Stimulated activated CD4-positive, alpha-beta T cell treated with anti-CD3 and anti-CD28 coated beads, Interleukin-1b, Interleukin-23, amount 100 ng/mL, for 4 hours (primary cell): ENCODE measurements around the gene MAP7D2.

Experiments
- DNase-seq, 2 donors: peaks; one replicate each; pipeline ENCODE4 v3.0.0-alpha.2; 2020; ENCODE audit warnings: low read depth in 2 of 2

Gene MAP7D2

DNA sequence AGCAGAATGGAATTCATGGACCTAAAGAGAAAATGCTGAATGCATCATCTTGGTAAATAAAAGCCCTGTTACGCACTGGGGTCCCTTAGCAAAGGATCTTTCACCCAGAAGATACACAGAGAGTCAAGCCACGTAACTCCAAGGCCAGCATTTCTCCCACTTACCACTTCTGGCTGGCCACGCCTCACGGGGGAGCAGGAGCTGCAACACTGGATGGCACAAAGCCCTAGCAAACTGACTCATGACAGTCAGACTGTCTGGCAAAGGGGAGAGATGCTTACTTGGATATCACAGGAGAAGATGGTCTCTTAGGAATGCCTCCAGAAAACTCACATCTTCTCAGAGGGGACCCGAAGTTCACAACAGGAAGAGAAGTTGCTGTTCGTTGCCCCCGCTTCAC lies 74.5 kb downstream of the MAP7D2 start:
- DNase-seq: no peak

DNA sequence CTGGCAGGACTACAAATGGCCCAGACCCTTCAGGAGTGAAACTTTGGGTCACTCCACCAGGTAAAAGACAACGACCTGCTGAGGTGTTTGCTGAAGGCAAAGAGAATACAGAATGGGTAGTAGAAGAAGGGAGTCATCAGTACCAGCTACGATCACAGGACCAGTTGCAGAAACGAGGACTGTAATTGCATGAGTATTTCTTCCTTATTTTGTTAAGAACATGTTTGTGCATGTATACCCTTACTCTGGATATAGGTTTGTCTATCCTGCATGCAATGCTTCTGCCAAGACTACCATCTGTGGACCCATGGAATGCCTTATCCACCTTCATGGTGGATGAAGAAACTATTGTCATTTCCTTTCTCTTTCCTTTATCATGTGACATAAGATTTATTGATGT lies 77.7 kb downstream of the MAP7D2 start:
- DNase-seq: no peak

DNA sequence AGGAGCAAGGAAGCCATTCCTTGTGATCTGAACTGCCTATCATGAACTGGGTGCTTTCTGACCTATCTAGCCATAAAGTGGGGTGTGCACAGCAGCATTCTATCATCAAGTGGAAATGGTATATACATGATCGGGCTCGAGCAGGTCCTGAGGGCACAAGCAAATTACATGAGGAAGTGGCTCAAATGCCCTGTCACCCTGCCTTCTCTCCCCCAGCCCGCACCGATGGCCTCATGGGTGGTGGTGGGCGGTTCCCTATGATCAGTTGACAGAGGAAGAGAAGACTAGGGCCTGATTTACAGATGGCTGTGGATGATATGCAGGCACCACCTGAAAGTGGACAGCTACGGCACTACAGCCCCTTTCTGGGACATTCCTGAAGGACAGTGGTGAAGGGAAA lies 79.5 kb downstream of the MAP7D2 start:
- no peak for DNase-seq

DNA sequence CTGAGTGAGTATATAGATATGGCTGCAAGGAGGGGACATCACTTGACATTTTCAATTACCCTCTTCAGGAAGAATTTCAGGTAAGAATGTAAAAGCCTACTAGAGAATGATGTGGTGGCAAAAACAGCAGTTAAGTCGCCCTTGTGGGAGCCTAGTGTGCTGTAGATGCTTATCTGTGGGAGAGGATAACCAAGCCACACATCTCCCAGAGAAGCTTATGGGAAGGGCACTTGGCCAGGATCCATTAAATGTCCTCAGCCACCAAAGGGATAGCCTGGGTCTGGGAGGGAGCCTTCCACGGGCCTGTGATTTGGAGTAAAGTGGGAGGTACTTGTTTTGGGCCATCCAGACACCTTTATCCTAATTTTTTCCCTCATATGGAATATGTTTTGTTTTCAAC lies 84.5 kb downstream of the MAP7D2 start:
- no peak for DNase-seq

DNA sequence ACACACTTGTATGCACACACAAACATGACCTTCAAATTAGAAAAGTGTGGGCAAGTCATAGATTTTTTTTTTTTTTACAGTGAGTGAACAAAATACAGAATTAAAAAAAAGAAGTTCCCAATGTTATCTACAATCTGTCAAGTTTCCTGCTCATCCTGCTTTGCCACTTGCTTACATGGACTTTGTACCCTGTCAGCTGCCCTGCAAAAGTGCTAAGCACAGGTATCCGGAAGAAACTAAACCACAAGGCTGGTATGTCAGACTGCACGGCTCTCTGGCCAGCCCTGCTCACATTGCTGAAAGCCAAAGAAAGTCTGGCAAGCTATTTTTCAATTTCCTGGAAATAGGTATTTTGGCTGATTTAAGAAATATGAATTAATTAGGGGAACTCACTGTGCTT lies 87.0 kb downstream of the MAP7D2 start:
- no peak for DNase-seq

DNA sequence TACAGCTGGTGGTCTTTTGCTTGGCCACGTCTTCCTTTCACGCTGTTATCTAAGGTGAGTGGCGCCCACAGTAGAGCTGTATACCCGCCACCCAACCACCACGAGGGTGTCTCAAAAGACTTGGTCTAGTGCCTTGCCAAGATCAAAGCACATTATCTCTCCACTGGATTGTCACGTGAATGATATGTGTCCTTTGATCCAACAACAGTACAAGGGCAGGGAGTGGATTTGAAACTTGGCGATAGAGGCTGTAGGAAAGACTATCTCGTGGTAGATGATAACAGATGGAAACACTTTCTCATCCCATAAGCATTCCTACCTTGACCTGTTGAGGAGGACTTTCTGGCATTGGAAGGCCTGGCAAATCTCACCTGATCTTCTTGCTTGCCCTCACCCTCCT lies 88.1 kb downstream of the MAP7D2 start:
- DNase-seq: no peak

- no peak for DNase-seq
Measured at GRCh38 chrX:20026278-20026677, 90.4 kb downstream of the MAP7D2 start.

DNA sequence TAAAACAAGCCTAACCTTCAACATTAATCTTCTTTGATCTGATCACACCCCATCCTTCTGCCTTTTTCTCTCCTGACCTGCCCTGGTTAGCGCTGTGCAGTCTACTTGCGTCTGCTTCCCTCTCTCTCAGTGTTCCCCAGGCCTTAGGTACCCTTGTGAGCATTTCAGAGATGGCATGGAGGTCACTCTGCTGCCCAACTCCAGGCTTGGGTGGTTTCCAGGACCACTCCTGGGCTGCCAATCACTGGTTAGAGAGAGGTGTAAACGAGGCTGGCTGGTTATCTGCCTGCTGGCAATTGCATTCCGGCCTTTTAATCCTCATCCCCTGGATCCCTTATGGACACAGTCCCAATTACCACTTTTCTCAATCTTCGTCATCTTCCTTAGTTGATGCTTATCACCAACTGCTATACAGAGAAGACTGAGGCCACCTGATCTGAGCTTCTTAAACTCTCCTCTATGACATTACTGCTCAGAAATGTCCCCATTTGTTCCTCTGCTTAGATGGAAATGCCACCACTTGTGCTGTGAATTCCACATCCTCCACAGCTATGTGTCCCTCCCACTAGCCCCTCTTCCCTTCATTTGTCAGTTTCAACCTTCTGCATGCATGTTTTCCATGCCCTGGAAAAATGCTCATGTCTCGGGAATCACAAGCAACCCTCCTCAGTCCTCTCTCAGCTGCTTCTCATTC lies 96.9 kb downstream of the MAP7D2 start:
- DNase-seq: no peak

- DNase-seq: no peak
Measured at GRCh38 chrX:20016616-20016945, 100.1 kb downstream of the MAP7D2 start.

DNA sequence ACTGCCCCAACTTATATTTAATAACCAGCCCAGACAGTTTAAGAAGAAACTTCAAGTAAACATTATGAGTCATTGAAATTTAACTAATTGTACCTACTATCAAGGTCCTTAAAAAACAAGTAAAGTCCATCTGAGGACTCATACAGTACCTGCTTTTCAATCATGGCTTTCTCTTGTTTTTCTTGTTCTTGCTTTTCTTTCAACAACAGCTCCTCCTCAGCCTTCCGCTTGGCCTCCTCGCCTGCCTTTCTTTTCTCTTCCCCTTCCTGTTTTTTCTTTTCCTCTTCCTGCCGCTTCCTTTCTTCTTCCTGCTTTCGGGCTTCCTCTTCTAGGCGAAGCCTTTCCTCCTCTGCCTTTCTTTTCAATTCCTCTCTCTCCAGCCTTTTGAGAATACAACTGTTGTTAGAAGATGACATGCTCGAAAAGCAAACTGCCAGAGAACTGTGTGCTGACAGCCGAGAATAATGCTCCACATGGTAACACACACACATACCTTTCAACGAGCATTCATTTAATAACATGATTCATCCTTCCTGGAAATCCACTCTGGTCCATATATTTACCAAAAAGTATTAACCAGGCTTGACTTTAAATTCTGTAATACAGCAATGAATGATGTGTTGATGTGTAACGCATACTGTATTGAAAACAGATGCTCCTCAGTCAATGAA lies 100.6 kb downstream of the MAP7D2 start:
- DNase-seq: no peak

- DNase-seq: no peak
Measured at GRCh38 chrX:20015422-20015821, 101.3 kb downstream of the MAP7D2 start.

- no peak for DNase-seq
Measured at GRCh38 chrX:20011608-20012007, 105.1 kb downstream of the MAP7D2 start.

GRCh38 chrX:20007962-20008622 lies 108.6 kb downstream of the MAP7D2 start:
- no peak for DNase-seq

GRCh38 chrX:20005883-20006282 lies 110.8 kb downstream of the MAP7D2 start:
- no peak for DNase-seq

- DNase-seq: no peak
Measured at GRCh38 chrX:20001588-20001987, 115.1 kb downstream of the MAP7D2 start.

GRCh38 chrX:19991350-19991718 lies 125.4 kb downstream of the MAP7D2 start:
- DNase-seq: no peak

DNA sequence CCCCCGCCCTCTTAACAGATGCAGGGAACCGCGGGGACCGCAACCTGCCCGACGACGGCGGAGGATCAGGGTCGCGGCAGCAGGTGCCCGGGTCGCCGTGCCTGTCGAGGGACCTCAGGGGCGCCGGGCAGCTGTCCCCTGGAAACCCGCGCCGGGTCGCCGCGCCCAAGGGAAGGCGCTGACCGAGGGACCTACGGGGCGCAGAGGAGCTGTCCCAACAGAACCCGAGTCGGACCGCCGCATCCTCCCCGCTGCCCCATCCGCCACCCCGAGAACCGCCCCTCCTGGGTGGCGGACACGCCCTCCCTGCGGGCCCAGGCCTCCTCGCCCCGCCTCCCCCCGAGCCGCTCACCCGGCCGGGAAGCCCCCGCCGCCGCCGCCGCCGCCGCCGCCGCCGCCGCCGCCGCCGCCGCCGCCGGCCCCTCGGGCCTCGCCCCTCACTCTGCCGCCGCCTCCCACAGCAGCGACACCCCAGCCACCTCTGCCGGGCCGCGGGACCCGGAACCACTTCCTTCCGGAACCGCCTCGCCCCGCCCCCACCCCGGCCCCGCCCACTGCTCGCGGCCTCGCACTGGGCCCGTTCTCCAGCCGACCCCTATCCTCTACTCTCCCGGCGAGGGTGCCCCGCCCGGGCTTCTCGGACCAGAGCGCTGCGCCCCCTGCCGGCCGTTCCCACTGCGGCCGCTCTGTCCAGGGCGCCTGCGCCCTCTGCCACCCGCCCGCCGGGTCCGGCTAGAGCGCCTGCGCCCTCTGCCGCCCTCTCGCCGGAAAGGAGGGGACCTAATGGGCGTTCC lies 126.0 kb downstream of the MAP7D2 start, which contains the start of gene BCLAF3:
Gene BCLAF3, minus strand, starts transcription at position 506 of the 794 bp plus-strand sequence. CDS start 20,797 bp downstream, outside the sequence.
- peak; percentile 78 to 83 for DNase-seq

DNA sequence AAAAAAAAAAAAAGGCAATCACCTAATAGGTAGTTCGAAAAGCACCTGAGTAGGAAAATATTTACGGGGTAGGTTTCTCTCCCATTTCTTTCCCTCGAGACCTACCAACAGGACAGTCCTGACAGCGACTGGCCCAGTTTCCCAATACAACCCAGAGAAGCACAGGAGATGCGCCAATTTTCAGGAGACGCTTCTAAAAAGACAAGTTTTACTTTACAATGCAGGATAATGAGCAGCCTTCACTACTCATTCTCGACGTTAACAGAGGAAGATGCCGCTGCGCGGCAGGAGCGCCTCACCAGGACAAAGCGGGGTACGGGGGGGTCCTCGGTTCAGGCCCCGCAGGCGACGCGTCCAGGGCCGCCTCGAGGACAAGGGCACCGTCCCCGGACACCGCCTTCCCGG lies 126.6 kb downstream of the MAP7D2 start:
- no peak for DNase-seq

DNA sequence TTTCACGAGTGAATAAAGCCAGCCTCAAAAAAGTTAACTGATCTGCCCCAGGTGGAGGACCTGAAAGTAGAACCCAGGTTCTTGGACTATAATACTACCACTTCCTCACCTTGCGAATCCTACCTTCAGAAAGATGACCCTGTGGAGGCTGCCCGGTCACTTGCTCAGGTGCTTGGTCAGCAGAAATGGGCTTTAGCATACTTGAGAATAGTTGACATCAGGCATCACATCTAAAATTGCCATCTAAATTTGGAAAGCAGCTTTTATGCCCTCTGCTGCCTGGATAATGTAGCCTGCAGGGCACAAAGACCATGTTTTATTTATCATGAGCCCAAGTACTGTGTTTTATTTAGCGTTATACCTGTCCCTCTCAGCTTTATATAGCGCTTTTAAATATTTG lies 128.9 kb downstream of the MAP7D2 start:
- DNase-seq: no peak

DNA sequence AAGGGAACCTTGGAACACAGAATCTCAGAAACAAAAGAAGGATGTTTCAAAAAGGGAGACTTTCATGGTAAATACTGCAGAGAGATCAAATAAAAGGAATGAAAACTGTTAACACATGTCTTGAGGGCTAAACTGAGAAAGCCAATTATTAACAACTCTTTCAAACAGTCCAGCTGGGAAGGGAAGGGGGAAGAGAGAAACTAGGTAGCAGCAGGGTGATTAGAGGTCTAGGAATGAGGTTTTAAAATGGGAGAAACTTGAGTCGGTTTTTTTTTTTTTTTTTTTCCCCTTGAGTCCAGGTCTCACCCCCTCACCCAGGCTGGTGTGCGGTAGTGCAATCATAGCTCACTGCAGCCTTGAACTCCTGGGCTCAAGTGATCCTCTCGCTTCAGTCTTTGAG lies 130.2 kb downstream of the MAP7D2 start:
- no peak for DNase-seq

DNA sequence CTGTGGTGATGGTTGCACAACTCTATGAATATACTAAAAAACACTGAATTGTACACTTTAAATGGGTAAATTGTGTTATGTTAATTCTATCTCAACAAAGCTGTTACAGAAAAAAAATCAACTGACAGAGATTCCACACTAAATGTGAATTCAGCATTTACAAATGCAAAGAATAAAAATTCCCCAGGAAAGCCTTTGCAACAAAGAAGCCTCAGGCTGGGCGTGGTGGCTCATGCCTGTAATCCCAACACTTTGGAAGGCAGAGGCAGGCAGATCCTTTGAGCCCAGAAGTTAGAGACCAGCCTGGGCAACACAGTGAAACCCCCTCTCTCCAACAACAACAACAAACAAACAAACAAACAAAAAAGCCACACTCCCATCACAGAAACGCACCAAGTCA lies 134.8 kb downstream of the MAP7D2 start:
- no peak for DNase-seq

GRCh38 chrX:19975845-19976244 lies 140.9 kb downstream of the MAP7D2 start:
- DNase-seq: no peak
